HepG2 (cell line): ENCODE measurements around the gene BRD8. TPM values are rescaled to one million over a fixed set of nuclear protein-coding genes. Genes with fewer than 3 reads are reported as not detected.

Experiments
- ARNTL ChIP-seq: sonication (generic); formaldehyde crosslinking; IDR thresholded peaks from 2 replicates; pipeline ENCODE4 v1.4.0; 2020; ENCODE audit warnings: mild to moderate bottlenecking, missing genetic modification reagents
- ATF7 ChIP-seq, 2 experiments: fragments of 450-650 bp in 1 of 2; sonication (generic) in 1 of 2; formaldehyde crosslinking in 1 of 2; IDR thresholded peaks; 2 replicates each; pipeline versions ENCODE4 v1.4.0 to v1.6.1; 2016 to 2020; ENCODE audit warnings: antibody characterized with exemption in 1 of 2, mild to moderate bottlenecking in 1 of 2, missing genetic modification reagents in 1 of 2
- CHCHD3 ChIP-seq: sonication (generic); formaldehyde crosslinking; IDR thresholded peaks from 2 replicates; pipeline ENCODE4 v1.8.0; 2022; ENCODE audit warnings: mild to moderate bottlenecking, missing genetic modification reagents, moderate library complexity
- E2F1 ChIP-seq: sonication (generic); formaldehyde crosslinking; IDR thresholded peaks from 2 replicates; pipeline ENCODE4 v1.5.0; 2020; ENCODE audit warnings: missing genetic modification reagents
- ERF ChIP-seq: IDR thresholded peaks from 2 replicates; pipeline ENCODE4 v1.6.1; 2018; ENCODE audit warnings: missing biosample characterization, missing genetic modification reagents
- GABPB1 ChIP-seq: IDR thresholded peaks from 2 replicates; pipeline ENCODE4 v1.6.1; 2016; ENCODE audit warnings: mild to moderate bottlenecking, missing genetic modification reagents, moderate library complexity, missing compliant biosample characterization
- GPBP1L1 ChIP-seq: sonication (generic); formaldehyde crosslinking; IDR thresholded peaks from 2 replicates; pipeline ENCODE4 v1.5.0; 2020; ENCODE audit warnings: mild to moderate bottlenecking, missing genetic modification reagents
- MED8 ChIP-seq: sonication (generic); formaldehyde crosslinking; IDR thresholded peaks from 2 replicates; pipeline ENCODE4 v1.8.1; 2023; ENCODE audit warnings: mild to moderate bottlenecking, missing genetic modification reagents; ENCODE audit not compliant: insufficient replicate concordance
- MYPOP ChIP-seq: sonication (generic); formaldehyde crosslinking; IDR thresholded peaks from 2 replicates; pipeline ENCODE4 v1.8.1; 2023; ENCODE audit warnings: mild to moderate bottlenecking, moderate library complexity, missing genetic modification reagents
- RBFOX2 ChIP-seq: fragments of 200-400 bp; formaldehyde crosslinking; IDR thresholded peaks from 2 replicates; pipeline ENCODE4 v1.6.1; 2017; ENCODE audit warnings: low read depth, mild to moderate bottlenecking, low read length
- SOX5 ChIP-seq: IDR thresholded peaks from 2 replicates; pipeline ENCODE4 v1.6.1; 2016; ENCODE audit warnings: borderline replicate concordance
- SPEN ChIP-seq: sonication (generic); formaldehyde crosslinking; IDR thresholded peaks from 2 replicates; pipeline ENCODE4 v1.5.1; 2020; ENCODE audit warnings: low read depth, mild to moderate bottlenecking, missing genetic modification reagents
- TCF7 ChIP-seq: sonication (generic); IDR thresholded peaks from 2 replicates; pipeline ENCODE4 v1.6.1; 2016; ENCODE audit warnings: antibody characterized with exemption, low read depth
- TFDP1 ChIP-seq: IDR thresholded peaks from 2 replicates; pipeline ENCODE4 v1.6.1; 2016; ENCODE audit warnings: missing compliant biosample characterization, missing genetic modification reagents, borderline replicate concordance
- ZMYM3 ChIP-seq: sonication (generic); formaldehyde crosslinking; IDR thresholded peaks from 2 replicates; pipeline ENCODE4 v1.5.1; 2020; ENCODE audit warnings: mild to moderate bottlenecking, missing genetic modification reagents
- ZNF143 ChIP-seq: sonication (generic); formaldehyde crosslinking; IDR thresholded peaks from 2 replicates; pipeline ENCODE4 v1.4.0; 2020; ENCODE audit warnings: missing genetic modification reagents
- ZNF263 ChIP-seq: sonication (generic); formaldehyde crosslinking; IDR thresholded peaks from 2 replicates; pipeline ENCODE4 v1.4.0; 2020; ENCODE audit warnings: missing genetic modification reagents
- ZNF431 ChIP-seq: sonication (generic); formaldehyde crosslinking; IDR thresholded peaks from 2 replicates; pipeline ENCODE4 v1.9.0; 2022; ENCODE audit warnings: missing genetic modification reagents, low read depth, mild to moderate bottlenecking, borderline replicate concordance
- ZNF670 ChIP-seq: sonication (generic); formaldehyde crosslinking; IDR thresholded peaks from 2 replicates; pipeline ENCODE4 v1.8.0; 2022; ENCODE audit warnings: mild to moderate bottlenecking, missing genetic modification reagents, borderline replicate concordance
- ZNF737 ChIP-seq: sonication (generic); formaldehyde crosslinking; IDR thresholded peaks from 2 replicates; pipeline ENCODE4 v1.5.0; 2020; ENCODE audit warnings: missing genetic modification reagents, mild to moderate bottlenecking, borderline replicate concordance
- ZNF883 ChIP-seq: sonication (generic); formaldehyde crosslinking; IDR thresholded peaks from 2 replicates; pipeline ENCODE4 v1.5.1; 2020; ENCODE audit warnings: mild to moderate bottlenecking, missing genetic modification reagents; ENCODE audit errors: not compliant biosample characterization
- polyA plus RNA-seq, 8 experiments: library from polyadenylated mRNA; depleted of rRNA in 3 of 8; stranded (reverse) in 7 of 8; unstranded in 1 of 8; fragments of >200 nt; fragmentation: Illumina TruSeq in 4 of 8; extraction: Trizol in 4 of 8; gene quantifications; 2 replicates each; pipeline versions ENCODE4 v1.2.1 to v1.2.3, GENCODE V29; 2011 to 2016; ENCODE audit warnings: low read depth in 4 of 8, missing spikeins in 1 of 8, mixed read lengths in 1 of 8; ENCODE audit not compliant: insufficient read depth in 1 of 8
- total RNA-seq, 5 experiments: library from RNA; depleted of rRNA; stranded (reverse); fragments of >200 nt; fragmentation: Illumina TruSeq; extraction: Trizol; gene quantifications; 2 replicates each; pipeline ENCODE4 v1.2.3, GENCODE V29; 2016; ENCODE audit warnings: low read depth in 1 of 5

Gene BRD8
- total and polyA plus RNA-seq, 2 of the 13 experiments (the other 11 are each of a cell fraction or from before 2014, with no cell fraction given): 62.5 to 71.1 TPM

GRCh38 chr5:138213161-138214029 lies 35.0 kb upstream of the BRD8 start, which contains the start of gene CDC23 (continued):
- TF ChIP-seq SPEN (CRISPR knock-in tag): no peak
- TF ChIP-seq MED8 (CRISPR knock-in tag): no peak
- no peak for TF ChIP-seq ERF (CRISPR knock-in tag)
- TF ChIP-seq ARNTL (CRISPR knock-in tag): no peak
- TF ChIP-seq GPBP1L1 (CRISPR knock-in tag): no peak
- TF ChIP-seq SOX5 (CRISPR knock-in tag): peak; percentile 27; the same call in 1 of the 2 replicates
- no peak for TF ChIP-seq ZMYM3
- TF ChIP-seq ZNF883 (CRISPR knock-in tag): no peak
- TF ChIP-seq TCF7: no peak
- peak; percentile 96 for TF ChIP-seq E2F1 (CRISPR knock-in tag)
- TF ChIP-seq ZNF737 (CRISPR knock-in tag): no peak
- TF ChIP-seq GABPB1 (CRISPR knock-in tag): no peak
- no peak for TF ChIP-seq ZNF431 (CRISPR knock-in tag)
- peak; percentile 99 for TF ChIP-seq TFDP1 (CRISPR knock-in tag)
- 0 out of 2 replicates have a peak, but pooled peaks have one; percentile 21 for TF ChIP-seq ZNF143
- TF ChIP-seq ZNF263 (CRISPR knock-in tag): no peak
- TF ChIP-seq RBFOX2: peak; percentile 61
- no peak for TF ChIP-seq ATF7 (IDR thresholded peaks at IDR 0.05)
- TF ChIP-seq ATF7 (CRISPR knock-in tag; IDR thresholded peaks at IDR 0.05): no peak
- 0 out of 2 replicates have a peak, but pooled peaks have one; percentile 52 for TF ChIP-seq MYPOP (CRISPR knock-in tag)
- TF ChIP-seq CHCHD3 (CRISPR knock-in tag): no peak
- TF ChIP-seq ZNF670 (CRISPR knock-in tag): no peak
